HG03045 (cell line): ENCODE measurements around the gene ADGRL2.

Experiments used
- ATAC-seq: cut with Tn5 transposase; IDR thresholded peaks from one replicate; pipeline ENCODE4 v1.9.1; 2021; ENCODE audit warnings: mild to moderate bottlenecking, moderate library complexity; ENCODE audit not compliant: unreplicated experiment

Gene ADGRL2

DNA sequence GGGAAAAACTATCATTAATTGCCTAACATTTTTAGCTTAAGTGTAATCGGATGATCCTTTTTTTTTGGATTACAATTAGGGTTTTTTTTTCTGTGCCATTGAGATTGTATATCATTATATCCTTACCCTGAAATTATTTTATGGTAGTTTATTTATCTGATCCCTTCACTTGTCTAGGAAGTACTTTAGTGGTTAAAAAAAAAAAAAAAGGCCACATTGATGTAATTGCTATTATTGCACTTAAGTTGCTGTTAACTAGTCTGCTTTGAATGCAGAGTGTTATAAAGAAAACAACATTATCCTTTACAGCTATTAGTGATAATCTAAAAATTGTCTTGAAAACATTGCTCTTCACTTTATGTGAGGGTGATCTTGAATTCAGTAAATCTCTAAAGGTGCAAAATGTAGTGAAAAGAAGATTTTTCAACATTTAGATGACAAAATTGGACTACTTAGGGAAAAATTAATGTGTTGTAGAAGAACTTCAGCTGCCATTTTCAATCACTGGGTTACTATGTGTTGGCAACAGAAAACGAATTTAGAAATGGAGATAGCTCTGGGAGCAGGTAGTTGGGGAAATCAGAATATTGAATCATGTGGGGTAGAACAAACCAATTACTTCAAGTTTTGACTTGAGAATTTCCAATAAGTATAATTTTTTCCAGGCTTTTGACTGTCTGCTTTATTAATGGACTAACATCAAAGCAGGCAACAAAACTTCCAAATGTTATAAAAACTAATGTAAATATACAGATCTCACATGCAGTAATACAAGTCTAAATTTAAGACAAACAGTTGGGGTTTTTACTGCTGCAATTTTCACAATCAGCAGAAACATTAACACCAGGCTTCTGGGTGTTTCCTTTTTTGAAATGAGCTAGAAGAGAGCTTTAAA, 5.0 kb downstream of the ADGRL2 start:
- no peak for ATAC-seq

GRCh38 chr1:81806432-81806770, 5.7 kb downstream of the ADGRL2 start:
- no peak for ATAC-seq

DNA sequence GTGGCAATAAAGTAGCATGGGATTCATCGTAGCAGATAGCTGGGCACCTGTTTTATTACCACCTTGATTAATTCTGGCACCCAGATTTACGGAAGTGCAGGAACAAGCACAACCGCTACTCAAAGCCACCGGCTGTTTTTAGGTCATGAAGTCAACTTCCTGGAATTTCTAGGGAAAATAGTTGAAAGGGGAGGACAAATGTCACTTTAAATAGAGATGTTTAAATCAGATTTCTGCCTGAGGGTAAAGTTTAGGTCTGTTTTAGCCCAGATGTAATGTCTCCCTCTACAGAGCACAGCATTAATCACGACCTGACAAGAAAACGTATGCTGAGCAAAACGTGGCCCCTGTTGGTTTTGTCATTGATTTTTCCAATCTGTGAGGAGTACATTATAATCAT, 8.0 kb downstream of the ADGRL2 start:
- ATAC-seq, result no peak

DNA sequence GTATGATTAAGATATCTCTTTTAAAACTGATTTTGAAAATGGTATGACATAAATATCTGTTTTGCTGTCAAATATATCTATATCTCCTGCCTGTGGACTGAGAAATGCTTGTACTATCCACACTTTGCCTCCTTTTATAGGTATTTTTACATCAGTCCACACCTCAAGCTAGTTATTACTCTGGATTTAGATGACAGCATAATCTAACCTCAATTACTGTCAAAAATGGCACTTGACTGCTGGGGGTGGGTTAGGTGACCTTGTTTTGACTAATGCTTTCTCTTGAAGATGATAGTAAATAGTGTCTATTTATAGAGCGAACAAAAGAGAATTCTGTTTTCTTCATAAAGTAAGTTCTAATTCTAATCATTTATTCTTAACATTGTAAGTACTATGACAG, 9.1 kb downstream of the ADGRL2 start:
- ATAC-seq, result no peak

- ATAC-seq, result no peak
Measured at GRCh38 chr1:81811757-81812371, 11.1 kb downstream of the ADGRL2 start.

GRCh38 chr1:81812712-81813111, 12.0 kb downstream of the ADGRL2 start:
- ATAC-seq, result no peak

DNA sequence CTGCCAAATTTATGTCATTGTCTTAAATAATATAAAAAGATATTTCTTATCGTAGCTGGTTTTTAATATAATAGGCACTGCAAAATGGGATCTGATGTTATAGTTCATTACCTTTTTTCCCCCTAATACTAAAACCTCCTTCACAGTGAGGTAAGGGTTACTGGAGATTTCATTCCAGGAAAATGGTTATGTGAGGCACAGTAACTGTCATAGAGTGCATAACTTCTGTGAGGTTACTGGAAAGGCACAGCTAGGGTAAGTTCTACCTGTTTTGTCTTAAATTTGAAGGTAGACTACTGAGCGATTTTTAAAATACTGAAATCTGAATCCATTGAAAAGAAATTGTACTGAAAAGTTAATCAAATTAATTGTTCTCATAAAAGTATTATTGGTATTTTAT, 13.0 kb downstream of the ADGRL2 start:
- no peak for ATAC-seq

DNA sequence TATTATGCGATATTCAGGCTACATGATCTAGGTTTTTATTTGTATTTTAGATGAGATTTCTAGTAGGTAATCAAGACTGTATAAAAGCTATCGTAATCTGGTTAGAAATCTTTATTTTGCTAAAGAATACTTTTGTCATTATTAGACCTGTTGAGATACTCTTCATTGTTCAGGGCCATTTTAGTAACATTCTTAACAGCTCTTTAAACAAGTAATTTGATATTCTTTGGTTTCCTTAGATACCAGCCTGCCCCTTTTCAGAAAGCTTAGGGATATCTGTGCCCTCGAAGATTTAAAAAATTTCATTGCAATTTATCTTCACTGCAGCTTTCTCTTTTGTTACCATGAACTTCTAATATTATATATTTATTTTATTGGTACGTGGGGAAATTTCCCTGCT, 18.9 kb downstream of the ADGRL2 start:
- no peak for ATAC-seq

- no peak for ATAC-seq
Measured at GRCh38 chr1:81820765-81821164, 20.0 kb downstream of the ADGRL2 start.

DNA sequence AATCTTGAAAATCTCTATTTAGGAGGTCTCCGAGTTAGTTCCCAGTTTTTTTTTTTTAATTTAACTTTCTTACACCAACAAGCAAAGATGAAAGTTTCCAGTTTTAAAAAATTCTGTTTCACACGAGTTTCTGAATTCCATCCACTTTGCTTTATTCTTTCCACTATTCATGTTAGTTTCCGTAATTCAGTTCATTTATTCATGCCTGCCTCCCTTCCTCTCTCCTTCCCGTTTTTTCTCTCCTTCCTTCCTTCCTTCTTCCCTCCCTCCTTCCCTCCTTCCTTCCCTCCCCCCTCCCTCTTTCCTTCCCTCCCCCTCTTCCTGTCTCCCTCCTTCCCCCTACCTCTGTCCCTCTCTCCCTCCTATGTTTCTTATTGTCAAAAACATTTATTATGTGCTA, 22.3 kb downstream of the ADGRL2 start:
- no peak for ATAC-seq

- no peak for ATAC-seq
Measured at GRCh38 chr1:81824759-81825158, 24.0 kb downstream of the ADGRL2 start.

DNA sequence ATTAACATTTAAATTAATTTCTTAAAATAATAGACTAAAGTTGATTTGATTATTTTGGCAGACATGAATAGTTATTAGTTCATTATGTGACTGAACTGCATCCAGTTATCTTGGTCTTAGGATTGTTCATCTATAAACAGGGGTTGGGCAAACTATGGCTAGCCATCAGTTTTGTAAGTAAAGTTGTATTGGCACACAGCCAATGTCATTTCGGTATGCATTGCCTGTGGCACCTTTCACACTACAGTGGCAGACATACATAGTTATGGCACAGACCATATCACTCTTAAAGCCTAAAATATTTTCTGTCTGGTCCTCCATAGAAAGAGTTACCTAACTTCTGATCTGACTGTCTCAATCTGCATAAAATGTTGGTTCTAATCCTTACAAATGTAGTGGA, 27.2 kb downstream of the ADGRL2 start:
- no peak for ATAC-seq

DNA sequence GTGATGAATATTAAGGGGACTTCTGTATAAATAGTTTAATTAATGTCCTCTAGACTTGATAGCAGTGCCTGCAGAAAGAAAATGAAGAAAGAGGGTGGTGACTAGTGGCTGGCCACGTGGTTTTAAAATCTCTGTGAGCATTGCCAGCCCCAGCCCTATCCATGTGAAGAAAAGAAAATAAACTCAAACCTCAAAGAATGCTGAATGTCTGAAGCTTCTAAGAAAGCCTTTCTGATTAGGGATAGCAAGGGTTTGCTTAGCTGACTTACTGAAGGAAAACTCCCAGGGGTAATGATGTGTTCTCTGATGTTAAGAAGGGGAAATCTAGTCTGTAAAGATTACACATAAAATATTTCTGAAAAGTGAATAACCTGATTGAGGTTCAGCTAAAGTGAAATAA, 31.8 kb downstream of the ADGRL2 start:
- no peak for ATAC-seq

- no peak for ATAC-seq
Measured at GRCh38 chr1:81833722-81834121, 33.0 kb downstream of the ADGRL2 start.

DNA sequence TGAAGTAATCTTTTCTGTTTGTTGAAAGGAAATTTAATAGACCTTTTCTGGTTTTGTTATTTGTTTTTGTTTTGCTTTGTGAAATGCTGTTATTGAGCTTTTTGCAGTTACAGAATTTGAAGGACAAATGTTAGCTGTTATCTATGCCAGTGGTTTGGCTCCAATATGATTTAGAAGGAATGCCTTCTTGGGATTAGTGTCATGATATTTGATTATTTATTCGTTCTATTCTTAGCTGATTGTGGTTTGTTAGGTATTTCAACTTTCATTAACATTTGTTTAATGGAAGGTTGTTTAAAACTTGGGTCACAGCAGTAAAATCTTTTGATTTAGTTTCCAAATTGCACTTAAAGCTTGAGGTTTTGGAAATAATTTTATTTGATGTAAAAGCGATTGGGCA, 33.5 kb downstream of the ADGRL2 start:
- no peak for ATAC-seq

DNA sequence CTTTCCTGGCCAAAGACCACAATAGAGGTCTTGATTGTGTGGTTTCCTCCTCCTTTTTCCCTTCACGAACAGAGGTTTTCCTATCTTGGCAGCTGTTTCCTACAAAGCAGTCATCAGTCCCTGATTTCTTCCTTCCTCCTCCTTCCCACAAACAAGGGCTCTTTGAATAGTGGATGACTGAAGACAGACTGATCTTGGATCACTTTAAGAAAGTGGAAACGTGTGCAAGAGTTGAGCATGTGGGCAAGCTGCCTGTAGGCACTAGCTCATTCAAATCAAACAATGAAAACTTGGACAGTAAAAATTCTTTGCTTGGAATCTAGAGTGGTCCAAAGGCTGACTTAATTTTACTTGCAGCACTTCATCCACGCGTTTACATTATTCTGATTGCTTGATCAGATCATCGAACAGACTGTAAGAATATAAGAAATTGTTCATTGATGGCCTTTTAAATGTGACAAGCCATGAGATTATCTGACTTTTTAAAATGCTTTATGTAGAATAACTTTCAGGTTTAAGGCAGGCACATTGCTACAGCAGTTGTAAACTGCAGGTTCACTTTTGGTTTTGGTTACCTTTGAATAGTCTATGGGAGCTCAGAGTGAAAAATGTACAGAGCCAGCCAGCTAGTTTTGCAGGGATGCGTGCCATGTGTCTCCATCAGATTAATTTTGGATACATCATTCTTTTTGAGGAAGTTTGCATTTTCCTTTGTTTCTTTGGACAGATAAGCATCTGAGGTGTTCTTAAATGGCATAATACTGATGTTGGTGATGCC, 34.4 kb downstream of the ADGRL2 start:
- ATAC-seq, result no peak

DNA sequence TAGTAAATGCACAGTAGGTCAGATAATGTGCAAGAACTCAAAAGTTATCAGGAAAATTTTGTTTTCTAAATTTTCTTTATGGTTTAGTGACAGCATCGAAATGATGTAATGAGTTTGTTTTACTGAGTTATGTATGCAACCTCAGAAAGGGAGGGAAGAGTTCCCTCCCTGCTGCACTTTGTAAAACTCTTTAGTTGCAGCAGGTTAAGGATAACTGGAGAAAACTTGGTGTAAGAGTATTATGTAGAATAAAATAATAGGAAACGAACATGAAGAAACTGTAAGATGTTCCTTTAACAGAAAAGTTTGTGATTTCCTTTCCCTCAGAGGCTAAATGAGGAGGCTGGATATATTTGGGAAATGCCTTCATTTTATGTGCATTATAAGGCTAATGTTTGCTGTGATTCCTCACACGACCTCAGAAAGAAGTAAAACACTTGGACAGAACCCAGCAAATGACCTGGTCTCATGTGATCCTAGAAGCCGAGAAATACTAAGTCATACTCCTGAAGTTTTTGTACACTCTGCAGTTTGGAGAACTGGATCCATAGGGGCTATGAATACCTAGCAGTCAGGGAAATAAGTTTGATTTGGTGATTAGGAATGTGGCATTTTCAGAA, 35.4 kb downstream of the ADGRL2 start:
- ATAC-seq, result no peak

- no peak for ATAC-seq
Measured at GRCh38 chr1:81838600-81839218, 38.0 kb downstream of the ADGRL2 start.

DNA sequence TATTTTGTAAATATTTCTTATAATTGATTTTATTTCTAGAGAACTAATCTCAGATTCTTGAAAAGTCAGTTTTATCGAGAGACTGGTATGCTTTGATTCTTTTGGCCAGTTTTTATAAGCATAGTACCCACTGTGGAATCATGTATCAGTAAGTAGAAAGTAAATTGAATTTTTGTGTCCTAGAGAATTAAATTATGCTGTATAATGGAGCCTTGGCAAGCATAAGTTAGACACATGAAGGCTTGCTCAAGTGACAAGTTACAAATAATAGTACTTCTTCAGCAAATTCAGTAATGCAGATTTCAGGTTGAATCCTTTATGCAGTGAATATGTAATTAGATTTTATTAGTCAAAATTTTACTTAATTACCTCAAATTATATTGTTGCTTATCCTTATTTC, 40.1 kb downstream of the ADGRL2 start:
- ATAC-seq, result no peak

DNA sequence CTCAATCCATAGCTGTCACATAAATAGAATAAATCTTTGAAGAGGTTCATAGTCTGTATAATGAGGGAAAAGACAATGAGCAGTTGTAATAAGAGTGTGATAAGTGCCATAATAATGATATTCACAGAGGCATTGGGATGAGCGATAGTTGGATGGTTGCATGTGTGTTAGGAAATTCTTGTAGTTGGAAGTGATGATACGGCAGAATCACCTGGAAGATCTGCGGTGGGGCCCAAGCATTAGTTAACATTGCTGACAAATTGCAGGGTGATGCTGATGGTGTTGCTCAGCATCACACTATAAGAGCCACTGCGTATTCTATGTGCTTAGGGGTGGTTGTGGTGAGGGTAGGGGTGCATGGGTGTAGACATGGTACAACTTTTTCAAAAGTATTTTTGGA, 41.1 kb downstream of the ADGRL2 start:
- ATAC-seq, result no peak

- ATAC-seq, result no peak
Measured at GRCh38 chr1:81844477-81844876, 43.7 kb downstream of the ADGRL2 start.
